ENCODE results near the gene MTMR4. TPM values are rescaled to one million over a fixed set of nuclear protein-coding genes. Genes with fewer than 3 reads are reported as not detected.

Gene MTMR4
- total RNA-seq, 1 experiment from 2014 or later, result 33.5 TPM

DNA sequence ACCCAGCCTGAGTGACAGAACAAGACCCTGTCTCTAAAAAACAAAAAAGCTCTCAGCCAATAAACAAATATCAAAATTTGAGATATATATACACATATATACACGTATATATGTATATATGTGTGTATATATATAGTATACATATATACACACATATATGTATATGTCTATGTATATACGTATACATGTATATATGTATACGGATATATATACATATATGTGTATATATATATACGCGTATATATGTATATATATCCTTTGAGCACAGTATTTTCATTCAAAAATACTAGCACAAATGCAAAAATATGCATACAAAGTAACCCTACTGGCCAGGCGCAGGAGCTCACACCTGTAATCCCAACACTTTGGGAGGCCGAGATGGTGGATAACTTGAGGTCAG lies 13.0 kb downstream of the MTMR4 start:
- Mint-ChIP-seq H3K27ac (ENCODE audit: unreplicated experiment) (no peak overlapping the region), H3K36me3 (ENCODE audit: insufficient read depth, unreplicated experiment) (peaks cover 22% of the 10 kb centered on the region), H3K27me3 (ENCODE audit: unreplicated experiment) (no peaks in the 10 kb centered on the region), H3K9me3 (ENCODE audit: low read depth, unreplicated experiment) (no peaks in the 10 kb centered on the region), H3K4me3 (ENCODE audit: low read depth, unreplicated experiment) (no peak overlapping the region), H3K4me1 (ENCODE audit: low read depth, unreplicated experiment) (no peaks in the 10 kb centered on the region)
- no TSS peak for BruUV-seq (replicated peaks)
- DNase-seq, result no peak
- CTCF ChIA-PET, result no interaction called here
- TF ChIP-seq, protein P1, sequence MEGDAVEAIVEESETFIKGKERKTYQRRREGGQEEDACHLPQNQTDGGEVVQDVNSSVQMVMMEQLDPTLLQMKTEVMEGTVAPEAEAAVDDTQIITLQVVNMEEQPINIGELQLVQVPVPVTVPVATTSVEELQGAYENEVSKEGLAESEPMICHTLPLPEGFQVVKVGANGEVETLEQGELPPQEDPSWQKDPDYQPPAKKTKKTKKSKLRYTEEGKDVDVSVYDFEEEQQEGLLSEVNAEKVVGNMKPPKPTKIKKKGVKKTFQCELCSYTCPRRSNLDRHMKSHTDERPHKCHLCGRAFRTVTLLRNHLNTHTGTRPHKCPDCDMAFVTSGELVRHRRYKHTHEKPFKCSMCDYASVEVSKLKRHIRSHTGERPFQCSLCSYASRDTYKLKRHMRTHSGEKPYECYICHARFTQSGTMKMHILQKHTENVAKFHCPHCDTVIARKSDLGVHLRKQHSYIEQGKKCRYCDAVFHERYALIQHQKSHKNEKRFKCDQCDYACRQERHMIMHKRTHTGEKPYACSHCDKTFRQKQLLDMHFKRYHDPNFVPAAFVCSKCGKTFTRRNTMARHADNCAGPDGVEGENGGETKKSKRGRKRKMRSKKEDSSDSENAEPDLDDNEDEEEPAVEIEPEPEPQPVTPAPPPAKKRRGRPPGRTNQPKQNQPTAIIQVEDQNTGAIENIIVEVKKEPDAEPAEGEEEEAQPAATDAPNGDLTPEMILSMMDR (IDR thresholded peaks at IDR 0.05; ENCODE audit: unreplicated experiment), result no peak
- intact Hi-C loops (cut with micrococcal nuclease; ENCODE audit: unreplicated experiment), result no loop called here

- intact Hi-C loops (cut with micrococcal nuclease; ENCODE audit: unreplicated experiment), result no loop called here
- no peak for DNase-seq
- TF ChIP-seq, protein P1 (IDR thresholded peaks at IDR 0.05; ENCODE audit: unreplicated experiment), result no peak
- CTCF ChIA-PET, result no interaction called here
- BruUV-seq (replicated peaks), result no TSS peak
- no peaks in the 10 kb centered on the region for H3K9me3 Mint-ChIP-seq (ENCODE audit: low read depth, unreplicated experiment)
- peaks cover 41% of the 10 kb centered on the region for H3K36me3 Mint-ChIP-seq (ENCODE audit: insufficient read depth, unreplicated experiment)
- no peak overlapping the region for H3K27ac Mint-ChIP-seq (ENCODE audit: unreplicated experiment)
- H3K4me3 Mint-ChIP-seq (ENCODE audit: low read depth, unreplicated experiment), result no peak overlapping the region
- no peaks in the 10 kb centered on the region for H3K4me1 Mint-ChIP-seq (ENCODE audit: low read depth, unreplicated experiment)
- H3K27me3 Mint-ChIP-seq (ENCODE audit: unreplicated experiment), result no peaks in the 10 kb centered on the region
Measured at GRCh38 chr17:58498177-58498828, 16.1 kb downstream of the MTMR4 start.

GRCh38 chr17:58493506-58493905 lies 20.9 kb downstream of the MTMR4 start:
- no peak overlapping the region for H3K27ac Mint-ChIP-seq (ENCODE audit: unreplicated experiment)
- intact Hi-C loops (cut with micrococcal nuclease; ENCODE audit: unreplicated experiment), result no loop called here
- H3K36me3 Mint-ChIP-seq (ENCODE audit: insufficient read depth, unreplicated experiment), result peaks cover 33% of the 10 kb centered on the region
- H3K4me3 Mint-ChIP-seq (ENCODE audit: low read depth, unreplicated experiment), result no peak overlapping the region
- no peaks in the 10 kb centered on the region for H3K9me3 Mint-ChIP-seq (ENCODE audit: low read depth, unreplicated experiment)
- no TSS peak for BruUV-seq (replicated peaks)
- TF ChIP-seq, protein P1 (IDR thresholded peaks at IDR 0.05; ENCODE audit: unreplicated experiment), result no peak
- H3K27me3 Mint-ChIP-seq (ENCODE audit: unreplicated experiment), result no peaks in the 10 kb centered on the region
- DNase-seq, result no peak
- no peaks in the 10 kb centered on the region for H3K4me1 Mint-ChIP-seq (ENCODE audit: low read depth, unreplicated experiment)
- CTCF ChIA-PET, result no interaction called here

- Mint-ChIP-seq H3K27ac (ENCODE audit: unreplicated experiment) (no peak overlapping the region), H3K9me3 (ENCODE audit: low read depth, unreplicated experiment) (no peaks in the 10 kb centered on the region), H3K4me3 (ENCODE audit: low read depth, unreplicated experiment) (no peak overlapping the region), H3K4me1 (ENCODE audit: low read depth, unreplicated experiment) (no peaks in the 10 kb centered on the region), H3K36me3 (ENCODE audit: insufficient read depth, unreplicated experiment) (peaks cover 33% of the 10 kb centered on the region), H3K27me3 (ENCODE audit: unreplicated experiment) (no peaks in the 10 kb centered on the region)
- BruUV-seq (replicated peaks), result no TSS peak
- CTCF ChIA-PET, result interaction anchor here (0.5 to 0.7 kb wide), 2 partner anchors 177 to 251 kb away, joined by 3 to 5 read pairs; no protein-coding TSS in a partner anchor
- TF ChIP-seq, protein P1 (IDR thresholded peaks at IDR 0.05; ENCODE audit: unreplicated experiment), result no peak
- intact Hi-C loops (cut with micrococcal nuclease; ENCODE audit: unreplicated experiment), result no loop called here
- DNase-seq, result peak; percentile 3
Measured at GRCh38 chr17:58492238-58493121, 22.0 kb downstream of the MTMR4 start.
